Glutamatergic neuron (in vitro differentiated cells): ENCODE results near the gene SNAP25. TPM values are rescaled to one million over a fixed set of nuclear protein-coding genes. Genes with fewer than 3 reads are reported as not detected.

Experiments used
- DNase-seq: peaks from one replicate; pipeline ENCODE4 v3.0.0; 2022
- H3K27ac Mint-ChIP-seq: one replicate; pipeline ENCODE4 v1.8.0; 2020; ENCODE audit warnings: mild to moderate bottlenecking, mixed read lengths, inconsistent platforms; ENCODE audit not compliant: unreplicated experiment
- H3K27me3 Mint-ChIP-seq: one replicate; pipeline ENCODE4 v1.8.0; 2020; ENCODE audit warnings: mild to moderate bottlenecking, moderate library complexity, mixed read lengths, inconsistent platforms; ENCODE audit not compliant: unreplicated experiment
- H3K36me3 Mint-ChIP-seq: one replicate; pipeline ENCODE4 v1.8.0; 2020; ENCODE audit warnings: mild to moderate bottlenecking, mixed read lengths, inconsistent platforms; ENCODE audit not compliant: unreplicated experiment
- H3K4me1 Mint-ChIP-seq: one replicate; pipeline ENCODE4 v1.8.0; 2020; ENCODE audit warnings: mild to moderate bottlenecking, low read depth, mixed read lengths, inconsistent platforms; ENCODE audit not compliant: unreplicated experiment
- H3K4me3 Mint-ChIP-seq: one replicate; pipeline ENCODE4 v1.8.0; 2020; ENCODE audit warnings: mild to moderate bottlenecking, mixed read lengths, inconsistent platforms; ENCODE audit not compliant: unreplicated experiment
- H3K9me3 Mint-ChIP-seq: one replicate; pipeline ENCODE4 v1.8.0; 2020; ENCODE audit warnings: mild to moderate bottlenecking, moderate library complexity, mixed read lengths, inconsistent platforms; ENCODE audit not compliant: unreplicated experiment
- total RNA-seq: library from RNA; stranded (reverse); fragmentation: NEBNext Ultra II Directional; extraction: Animal tissue kit (Norgen Biotek cat#: 25700); gene quantifications from one replicate; pipeline ENCODE4 v1.2.1, GENCODE V29; 2021; ENCODE audit not compliant: unreplicated experiment
- TF ChIP-seq, protein P1 (sequence below): fragments of 200-600 bp; sonication (generic); IDR thresholded peaks from one replicate; pipeline ENCODE4 v1.5.0; 2021; ENCODE audit not compliant: partially characterized antibody, unreplicated experiment

Gene SNAP25
- total RNA-seq, 1 donor from 2014 or later, result 61.0 TPM

DNA sequence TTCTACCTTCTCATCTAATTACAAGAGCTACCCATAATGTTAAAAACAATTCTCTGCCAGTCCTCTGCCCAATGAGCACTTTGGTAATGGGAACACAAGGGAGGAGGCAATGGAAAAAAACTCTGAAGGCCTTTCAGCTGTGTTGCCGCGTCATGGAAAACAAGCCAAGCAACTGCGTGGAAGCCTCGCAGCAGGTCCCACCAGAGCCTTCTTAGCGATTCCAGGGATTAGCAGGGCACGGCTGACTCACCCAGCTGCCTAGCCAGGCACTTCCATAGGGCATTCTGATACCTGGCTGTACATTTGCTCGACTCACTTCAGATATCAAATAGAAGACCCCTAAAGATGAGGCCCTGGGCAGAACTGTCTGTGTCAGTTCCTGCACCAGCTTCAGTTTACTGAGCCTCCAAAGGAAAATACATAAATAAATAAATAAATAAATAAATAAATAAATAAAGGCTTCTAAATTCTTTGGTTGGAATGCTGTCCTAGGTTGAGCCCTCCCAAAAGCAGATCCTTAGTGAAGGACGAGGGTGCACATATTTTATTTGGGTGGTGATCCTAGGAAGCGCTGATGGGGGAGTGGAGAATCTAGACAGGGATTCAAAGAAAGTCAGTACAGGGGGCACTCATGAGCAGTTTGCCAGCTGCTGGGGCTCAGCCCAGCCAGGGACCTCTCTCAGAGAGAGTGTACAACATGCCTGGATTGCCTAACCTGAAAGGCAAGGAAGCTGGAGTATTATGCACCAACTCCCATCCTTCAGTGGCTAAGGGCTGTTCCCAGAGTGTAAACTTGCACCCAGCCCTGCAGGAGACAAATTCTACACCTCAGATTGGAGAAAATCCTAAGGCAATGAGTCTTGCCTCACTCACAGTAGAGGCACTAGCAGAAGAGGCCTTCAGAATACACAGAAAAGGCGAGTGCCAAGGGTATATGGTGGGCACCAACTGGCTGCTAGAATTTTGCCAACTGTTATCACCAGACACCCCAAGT, 18.2 kb downstream of the SNAP25 start:
- Mint-ChIP-seq H3K27ac (no peak overlapping the region), H3K9me3 (peaks cover 4% of the 10 kb centered on the region), H3K36me3 (no peaks in the 10 kb centered on the region), H3K4me1 (peaks cover 7% of the 10 kb centered on the region), H3K4me3 (no peak overlapping the region), H3K27me3 (peaks cover 5% of the 10 kb centered on the region)
- TF ChIP-seq, protein P1, sequence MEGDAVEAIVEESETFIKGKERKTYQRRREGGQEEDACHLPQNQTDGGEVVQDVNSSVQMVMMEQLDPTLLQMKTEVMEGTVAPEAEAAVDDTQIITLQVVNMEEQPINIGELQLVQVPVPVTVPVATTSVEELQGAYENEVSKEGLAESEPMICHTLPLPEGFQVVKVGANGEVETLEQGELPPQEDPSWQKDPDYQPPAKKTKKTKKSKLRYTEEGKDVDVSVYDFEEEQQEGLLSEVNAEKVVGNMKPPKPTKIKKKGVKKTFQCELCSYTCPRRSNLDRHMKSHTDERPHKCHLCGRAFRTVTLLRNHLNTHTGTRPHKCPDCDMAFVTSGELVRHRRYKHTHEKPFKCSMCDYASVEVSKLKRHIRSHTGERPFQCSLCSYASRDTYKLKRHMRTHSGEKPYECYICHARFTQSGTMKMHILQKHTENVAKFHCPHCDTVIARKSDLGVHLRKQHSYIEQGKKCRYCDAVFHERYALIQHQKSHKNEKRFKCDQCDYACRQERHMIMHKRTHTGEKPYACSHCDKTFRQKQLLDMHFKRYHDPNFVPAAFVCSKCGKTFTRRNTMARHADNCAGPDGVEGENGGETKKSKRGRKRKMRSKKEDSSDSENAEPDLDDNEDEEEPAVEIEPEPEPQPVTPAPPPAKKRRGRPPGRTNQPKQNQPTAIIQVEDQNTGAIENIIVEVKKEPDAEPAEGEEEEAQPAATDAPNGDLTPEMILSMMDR, result no peak
- no peak for DNase-seq

DNA sequence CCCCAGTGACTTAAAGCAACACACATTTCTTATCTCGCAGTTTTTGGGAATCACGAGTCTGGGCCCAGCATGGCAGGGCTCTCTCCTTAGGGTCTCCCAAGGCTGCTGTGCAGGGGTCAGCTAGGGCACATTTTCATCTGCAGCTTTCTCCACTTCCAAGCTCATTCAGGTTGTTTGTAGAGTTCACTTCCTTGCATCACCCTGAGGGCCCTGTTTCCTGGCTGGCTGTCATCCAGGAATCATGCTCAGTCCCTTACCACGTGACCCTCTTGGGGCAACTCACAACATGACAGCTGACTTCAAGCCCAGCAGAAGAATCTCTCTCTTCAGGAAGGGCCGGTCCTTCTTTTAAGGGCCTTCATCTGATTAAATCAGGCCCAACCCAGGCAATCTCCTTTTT, 21.3 kb downstream of the SNAP25 start:
- no peak overlapping the region for H3K4me3 Mint-ChIP-seq
- peaks cover 5% of the 10 kb centered on the region for H3K27me3 Mint-ChIP-seq
- no peak overlapping the region for H3K27ac Mint-ChIP-seq
- H3K4me1 Mint-ChIP-seq, result peaks cover 13% of the 10 kb centered on the region
- H3K36me3 Mint-ChIP-seq, result no peaks in the 10 kb centered on the region
- DNase-seq, result no peak
- TF ChIP-seq, protein P1, result no peak
- H3K9me3 Mint-ChIP-seq, result peaks cover 2% of the 10 kb centered on the region

DNA sequence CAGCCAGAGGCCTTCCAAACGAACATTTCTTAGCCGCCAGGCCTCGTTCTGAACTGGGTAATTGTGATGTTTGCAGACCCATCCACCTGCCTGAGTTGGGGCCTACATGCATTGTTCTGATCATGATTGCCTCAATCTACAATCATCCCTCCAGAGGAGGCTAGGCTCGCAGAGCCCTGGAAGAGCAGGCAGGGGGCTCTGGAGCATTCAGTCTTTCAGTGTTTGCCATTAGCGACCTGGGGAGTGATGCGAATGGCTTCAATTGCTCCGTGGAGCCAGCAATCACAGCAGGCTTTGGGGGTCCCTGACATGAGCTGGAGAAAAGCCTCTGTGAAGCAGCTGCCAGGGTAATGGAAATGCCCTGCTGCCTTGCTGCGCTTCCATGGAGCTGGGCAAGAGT, 22.0 kb downstream of the SNAP25 start:
- no peaks in the 10 kb centered on the region for H3K36me3 Mint-ChIP-seq
- no peak for DNase-seq
- no peak overlapping the region for H3K4me3 Mint-ChIP-seq
- H3K27me3 Mint-ChIP-seq, result peaks cover 5% of the 10 kb centered on the region
- TF ChIP-seq, protein P1, result no peak
- no peak overlapping the region for H3K27ac Mint-ChIP-seq
- peaks cover 13% of the 10 kb centered on the region for H3K4me1 Mint-ChIP-seq
- peaks cover 5% of the 10 kb centered on the region for H3K9me3 Mint-ChIP-seq

DNA sequence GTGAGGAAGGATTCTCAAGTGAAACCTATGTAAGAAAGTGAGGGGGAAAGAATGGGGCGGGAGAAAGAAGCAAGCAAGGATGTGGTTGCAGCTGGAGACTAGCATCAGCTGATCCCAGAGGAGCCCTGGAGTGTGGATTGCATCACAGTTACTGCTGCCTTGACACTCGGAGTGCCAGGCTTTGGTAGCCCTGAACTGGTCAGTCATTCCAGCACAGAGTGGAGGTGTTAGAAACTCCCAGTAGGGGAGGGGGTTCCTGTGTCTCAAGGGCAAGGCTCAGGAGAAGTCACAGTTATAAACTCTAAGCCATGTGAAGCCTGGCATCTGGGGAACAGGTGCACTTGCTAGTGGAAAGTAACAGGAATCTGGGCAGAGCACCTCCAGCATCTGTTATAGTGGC, 23.5 kb downstream of the SNAP25 start:
- DNase-seq, result no peak
- H3K27me3 Mint-ChIP-seq, result peaks cover 5% of the 10 kb centered on the region
- H3K4me1 Mint-ChIP-seq, result peaks cover 15% of the 10 kb centered on the region
- no peak overlapping the region for H3K4me3 Mint-ChIP-seq
- no peaks in the 10 kb centered on the region for H3K36me3 Mint-ChIP-seq
- peaks cover 5% of the 10 kb centered on the region for H3K9me3 Mint-ChIP-seq
- H3K27ac Mint-ChIP-seq, result no peak overlapping the region
- TF ChIP-seq, protein P1, result no peak

DNA sequence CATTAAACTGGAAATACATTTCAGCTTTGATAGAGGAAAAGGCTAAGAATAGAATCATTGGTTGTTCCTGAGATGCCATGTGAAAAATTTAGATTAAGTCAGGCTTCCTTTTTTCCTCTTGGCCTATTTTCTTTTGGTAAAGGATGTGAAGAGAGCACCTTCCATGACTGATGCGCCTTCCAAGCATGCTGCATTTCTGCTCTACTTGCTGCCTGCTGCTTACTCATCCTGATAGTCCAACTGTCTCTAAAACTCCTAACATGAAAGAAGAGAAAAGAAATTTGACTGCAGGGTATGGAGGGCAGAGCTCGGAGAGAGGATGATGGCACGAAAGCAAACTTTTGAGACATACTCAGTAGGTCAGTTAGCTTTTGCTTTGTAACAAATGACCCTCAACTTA, 28.8 kb downstream of the SNAP25 start:
- Mint-ChIP-seq H3K9me3 (peaks cover 2% of the 10 kb centered on the region), H3K4me1 (peaks cover 2% of the 10 kb centered on the region), H3K4me3 (no peak overlapping the region), H3K36me3 (no peaks in the 10 kb centered on the region), H3K27ac (no peak overlapping the region), H3K27me3 (no peaks in the 10 kb centered on the region)
- no peak for DNase-seq
- TF ChIP-seq, protein P1, result no peak
